HepG2 (cell line): ENCODE measurements around the gene MRPL20. TPM values are rescaled to one million over a fixed set of nuclear protein-coding genes. Genes with fewer than 3 reads are reported as not detected.
A peak's percentile ranks its signal among the peaks of the same experiment; 100 is the strongest.

Experiments used
- ATF7-NPFF ChIP-seq: sonication (generic); formaldehyde crosslinking; IDR thresholded peaks from 2 replicates; pipeline ENCODE4 v1.8.1; 2023; ENCODE audit warnings: mild to moderate bottlenecking, low read depth, missing genetic modification reagents, moderate library complexity
- BHLHE40 ChIP-seq: IDR thresholded peaks from 2 replicates; pipeline ENCODE4 v1.6.1; 2011; ENCODE audit warnings: low read length, improper control_type of control experiment
- CREB1 ChIP-seq, 2 experiments: fragments of 450-650 bp in 1 of 2; IDR thresholded peaks; 2 replicates each; pipeline ENCODE4 v1.6.1; 2016 to 2017; ENCODE audit warnings: control low read depth in 1 of 2, mild to moderate bottlenecking in 1 of 2, missing compliant biosample characterization in 1 of 2, missing genetic modification characterization in 1 of 2
- DNMT1 ChIP-seq: sonication (generic); formaldehyde crosslinking; IDR thresholded peaks from 2 replicates; pipeline ENCODE4 v1.5.1; 2020; ENCODE audit warnings: mild to moderate bottlenecking, missing genetic modification reagents
- E2F5 ChIP-seq: sonication (generic); formaldehyde crosslinking; conservative IDR thresholded peaks from 2 replicates; pipeline ENCODE4 v1.4.0; 2020; ENCODE audit warnings: missing genetic modification reagents
- FOSL2 ChIP-seq: sonication (generic); formaldehyde crosslinking; IDR thresholded peaks from 2 replicates; pipeline ENCODE4 v1.4.0; 2020; ENCODE audit warnings: missing genetic modification reagents
- FUBP1 ChIP-seq: sonication (generic); formaldehyde crosslinking; IDR thresholded peaks from 2 replicates; pipeline ENCODE4 v1.5.1; 2020; ENCODE audit warnings: missing genetic modification reagents, mild to moderate bottlenecking, borderline replicate concordance
- HINFP ChIP-seq: sonication (generic); formaldehyde crosslinking; IDR thresholded peaks from 2 replicates; pipeline ENCODE4 v1.4.0; 2020; ENCODE audit warnings: low read depth, mild to moderate bottlenecking, missing genetic modification reagents
- HOMEZ ChIP-seq: IDR thresholded peaks from 2 replicates; pipeline ENCODE4 v1.6.1; 2016; ENCODE audit warnings: low read depth
- JUND ChIP-seq: sonication (generic); formaldehyde crosslinking; IDR thresholded peaks from 2 replicates; pipeline ENCODE4 v1.8.0; 2022; ENCODE audit warnings: mild to moderate bottlenecking, missing genetic modification reagents
- KAT2B ChIP-seq: fragments of 150-350 bp; IDR thresholded peaks from 2 replicates; pipeline ENCODE4 v1.6.1; 2014; ENCODE audit warnings: low read depth, low read length, borderline replicate concordance
- KDM5A ChIP-seq: fragments of 200-600 bp; sonication (generic); IDR thresholded peaks from 2 replicates; pipeline ENCODE4 v1.7.0; 2018; ENCODE audit warnings: antibody characterized with exemption, mild to moderate bottlenecking, low read length, borderline replicate concordance
- RFX1 ChIP-seq: fragments of 450-650 bp; IDR thresholded peaks from 2 replicates; pipeline ENCODE4 v1.6.1; 2017
- RFXANK ChIP-seq: IDR thresholded peaks from 2 replicates; pipeline ENCODE4 v1.6.1; 2016
- YEATS4 ChIP-seq: sonication (generic); formaldehyde crosslinking; IDR thresholded peaks from 2 replicates; pipeline ENCODE4 v1.4.0; 2020; ENCODE audit warnings: missing genetic modification reagents, borderline replicate concordance
- ZBTB34 ChIP-seq: sonication (generic); formaldehyde crosslinking; IDR thresholded peaks from 2 replicates; pipeline ENCODE4 v1.8.0; 2022; ENCODE audit warnings: mild to moderate bottlenecking, missing genetic modification reagents
- ZBTB7A ChIP-seq: sonication (generic); formaldehyde crosslinking; IDR thresholded peaks from 2 replicates; pipeline ENCODE4 v1.8.0; 2022; ENCODE audit warnings: mild to moderate bottlenecking, missing genetic modification reagents
- ZNF337 ChIP-seq: sonication (generic); formaldehyde crosslinking; IDR thresholded peaks from 2 replicates; pipeline ENCODE4 v1.5.1; 2020; ENCODE audit warnings: missing genetic modification reagents, low read depth, mild to moderate bottlenecking, borderline replicate concordance
- ZNF557 ChIP-seq: sonication (generic); formaldehyde crosslinking; IDR thresholded peaks from 2 replicates; pipeline ENCODE4 v1.4.0; 2020; ENCODE audit warnings: missing genetic modification reagents
- ZNF704 ChIP-seq: sonication (generic); formaldehyde crosslinking; IDR thresholded peaks from 2 replicates; pipeline ENCODE4 v1.8.1; 2023; ENCODE audit warnings: mild to moderate bottlenecking, inconsistent platforms, moderate library complexity, missing genetic modification reagents, borderline replicate concordance
- polyA plus RNA-seq, 8 experiments: library from polyadenylated mRNA; depleted of rRNA in 3 of 8; stranded (reverse) in 7 of 8; unstranded in 1 of 8; fragments of >200 nt; fragmentation: Illumina TruSeq in 4 of 8; extraction: Trizol in 4 of 8; gene quantifications; 2 replicates each; pipeline versions ENCODE4 v1.2.1 to v1.2.3, GENCODE V29; 2011 to 2016; ENCODE audit warnings: low read depth in 4 of 8, missing spikeins in 1 of 8, mixed read lengths in 1 of 8; ENCODE audit not compliant: insufficient read depth in 1 of 8
- total RNA-seq, 5 experiments: library from RNA; depleted of rRNA; stranded (reverse); fragments of >200 nt; fragmentation: Illumina TruSeq; extraction: Trizol; gene quantifications; 2 replicates each; pipeline ENCODE4 v1.2.3, GENCODE V29; 2016; ENCODE audit warnings: low read depth in 1 of 5

The MRPL20 gene
- total and polyA plus RNA-seq, 2 of the 13 experiments (the other 11 are each of a cell fraction or from before 2014, with no cell fraction given), result 59.2 to 127 TPM

- TF ChIP-seq BHLHE40, result peak; percentile 60
- peak; percentile 11; the same call in 1 of the 2 replicates for TF ChIP-seq HOMEZ (CRISPR knock-in tag)
- TF ChIP-seq FUBP1 (CRISPR knock-in tag), result no peak
- no peak for TF ChIP-seq RFX1
- peak; percentile 18; the same call in 1 of the 2 replicates for TF ChIP-seq ZNF704 (CRISPR knock-in tag)
- peak; percentile 74; the same call in 1 of the 2 replicates for TF ChIP-seq ZNF337
- no peak for TF ChIP-seq ZNF557 (CRISPR knock-in tag)
- TF ChIP-seq FOSL2 (CRISPR knock-in tag), result peak; percentile 74
- no peak; the same call in 1 of the 2 replicates for TF ChIP-seq DNMT1
- TF ChIP-seq RFXANK (CRISPR knock-in tag), result 0 out of 2 replicates have a peak, but pooled peaks have one; percentile 71
- TF ChIP-seq ATF7-NPFF (CRISPR knock-in tag), result peak; percentile 70; the same call in 1 of the 2 replicates
- TF ChIP-seq CREB1 (IDR thresholded peaks at IDR 0.05), result peak; percentile 2; the same call in 1 of the 2 replicates
- TF ChIP-seq CREB1 (CRISPR knock-in tag; IDR thresholded peaks at IDR 0.05), result no peak
- peak; percentile 59; the same call in 1 of the 2 replicates for TF ChIP-seq YEATS4 (CRISPR knock-in tag)
- no peak for TF ChIP-seq E2F5
- no peak for TF ChIP-seq JUND (CRISPR knock-in tag)
- no peak; the same call in 1 of the 2 replicates for TF ChIP-seq ZBTB7A (CRISPR knock-in tag)
- TF ChIP-seq KDM5A, result no peak
- TF ChIP-seq KAT2B, result no peak
- 0 out of 2 replicates have a peak, but pooled peaks have one; percentile 75 for TF ChIP-seq HINFP (CRISPR knock-in tag)
- peak; percentile 71 for TF ChIP-seq ZBTB34 (CRISPR knock-in tag)
Measured at GRCh38 chr1:1432951-1433803, 26.1 kb upstream of the MRPL20 start (continued).
